ENCODE data around the gene WNT16. TPM values are rescaled to one million over a fixed set of nuclear protein-coding genes. Genes with fewer than 3 reads are reported as not detected.

WNT16 gene
- total RNA-seq, 1 experiment from 2014 or later: not detected

GRCh38 chr7:121385800-121386179 lies 57.0 kb downstream of the WNT16 start:
- Mint-ChIP-seq H3K4me1 (ENCODE audit: low read depth, unreplicated experiment) (peaks cover 80% of the 10 kb centered on the region), H3K27ac (ENCODE audit: unreplicated experiment) (peak overlapping the region; percentile 50), H3K36me3 (ENCODE audit: insufficient read depth, unreplicated experiment) (peaks cover 50% of the 10 kb centered on the region), H3K4me3 (ENCODE audit: low read depth, unreplicated experiment) (peak overlapping the region; percentile 34), H3K9me3 (ENCODE audit: low read depth, unreplicated experiment) (no peaks in the 10 kb centered on the region), H3K27me3 (ENCODE audit: unreplicated experiment) (no peaks in the 10 kb centered on the region)
- no peak for TF ChIP-seq CTCF (IDR thresholded peaks at IDR 0.05; ENCODE audit: unreplicated experiment)
- DNase-seq: no peak
- intact Hi-C loops (cut with micrococcal nuclease; ENCODE audit: unreplicated experiment): no loop called here
- CTCF ChIA-PET: interaction anchor here (0.6 to 0.8 kb wide), 2 partner anchors 10 to 16 kb away, joined by 3 to 4 read pairs; partner anchors contain the start of gene FAM3C
- no TSS peak for BruUV-seq (replicated peaks)

GRCh38 chr7:121388950-121389349 lies 60.1 kb downstream of the WNT16 start:
- CTCF ChIA-PET: no interaction called here
- H3K4me3 Mint-ChIP-seq (ENCODE audit: low read depth, unreplicated experiment): no peak overlapping the region

GRCh38 chr7:121390109-121390508 lies 61.3 kb downstream of the WNT16 start:
- Mint-ChIP-seq H3K4me3 (ENCODE audit: low read depth, unreplicated experiment) (peak overlapping the region; percentile 24), H3K27me3 (ENCODE audit: unreplicated experiment) (no peaks in the 10 kb centered on the region), H3K36me3 (ENCODE audit: insufficient read depth, unreplicated experiment) (peaks cover 60% of the 10 kb centered on the region), H3K27ac (ENCODE audit: unreplicated experiment) (peak overlapping the region; percentile 64), H3K9me3 (ENCODE audit: low read depth, unreplicated experiment) (peaks cover 4% of the 10 kb centered on the region), H3K4me1 (ENCODE audit: low read depth, unreplicated experiment) (peaks cover 62% of the 10 kb centered on the region)
- no peak for DNase-seq
- no TSS peak for BruUV-seq (replicated peaks)
- TF ChIP-seq CTCF (IDR thresholded peaks at IDR 0.05; ENCODE audit: unreplicated experiment): no peak
- CTCF ChIA-PET: interaction anchor here (0.6 kb wide), 1 partner anchor 20 kb away, joined by 3 read pairs; no protein-coding TSS in a partner anchor
- intact Hi-C loops (cut with micrococcal nuclease; ENCODE audit: unreplicated experiment): no loop called here

More at GRCh38 chr7:121388950-121389349, 60.1 kb downstream of the WNT16 start:
- BruUV-seq (replicated peaks): no TSS peak
- Mint-ChIP-seq H3K9me3 (ENCODE audit: low read depth, unreplicated experiment) (peaks cover 4% of the 10 kb centered on the region), H3K27me3 (ENCODE audit: unreplicated experiment) (no peaks in the 10 kb centered on the region), H3K27ac (ENCODE audit: unreplicated experiment) (peak overlapping the region; percentile 64), H3K4me1 (ENCODE audit: low read depth, unreplicated experiment) (peaks cover 73% of the 10 kb centered on the region), H3K36me3 (ENCODE audit: insufficient read depth, unreplicated experiment) (peaks cover 49% of the 10 kb centered on the region)
- intact Hi-C loops (cut with micrococcal nuclease; ENCODE audit: unreplicated experiment): no loop called here
- no peak for DNase-seq
- TF ChIP-seq CTCF (IDR thresholded peaks at IDR 0.05; ENCODE audit: unreplicated experiment): no peak

GRCh38 chr7:121390617-121391016 lies 61.8 kb downstream of the WNT16 start:
- no peak overlapping the region for H3K27ac Mint-ChIP-seq (ENCODE audit: unreplicated experiment)
- no peak for DNase-seq
- CTCF ChIA-PET: interaction anchor here (0.6 kb wide), 1 partner anchor 21 kb away, joined by 3 read pairs; no protein-coding TSS in a partner anchor
- intact Hi-C loops (cut with micrococcal nuclease; ENCODE audit: unreplicated experiment): no loop called here
- peaks cover 65% of the 10 kb centered on the region for H3K36me3 Mint-ChIP-seq (ENCODE audit: insufficient read depth, unreplicated experiment)
- no peak for TF ChIP-seq CTCF (IDR thresholded peaks at IDR 0.05; ENCODE audit: unreplicated experiment)
- H3K27me3 Mint-ChIP-seq (ENCODE audit: unreplicated experiment): no peaks in the 10 kb centered on the region
- peaks cover 4% of the 10 kb centered on the region for H3K9me3 Mint-ChIP-seq (ENCODE audit: low read depth, unreplicated experiment)
- H3K4me3 Mint-ChIP-seq (ENCODE audit: low read depth, unreplicated experiment): peak overlapping the region; percentile 32
- no TSS peak for BruUV-seq (replicated peaks)
- H3K4me1 Mint-ChIP-seq (ENCODE audit: low read depth, unreplicated experiment): peaks cover 57% of the 10 kb centered on the region

Other genes starting within 250 kb of the WNT16 start
- gene FAM3C, start 67.3 kb downstream of the WNT16 start, total RNA-seq (2022): 178 and 206 TPM in 2 replicates